Spleen (tissue), 11 donors: ENCODE data around the gene NEDD4L. TPM values are rescaled to one million over a fixed set of nuclear protein-coding genes. Genes with fewer than 3 reads are reported as not detected.

Source experiments
- DNase-seq: peaks from one replicate; pipeline ENCODE4 v3.0.0-alpha.2; 2020
- H3K27ac ChIP-seq, 8 donors: fragments of 200-600 bp; sonication (generic) in 7 of 8; 1 replicate in 4 of 8; 2 replicates in 4 of 8; pipeline versions ENCODE4 v1.5.0 to v1.8.0; 2016 to 2021; ENCODE audit warnings: inconsistent platforms in 4 of 8, mild to moderate bottlenecking in 4 of 8, moderate library complexity in 1 of 8
- H3K27me3 ChIP-seq, 7 donors: fragments of 200-600 bp; sonication (generic) in 6 of 7; replicated peaks in 1 of 7; 1 replicate in 4 of 7; 2 replicates in 3 of 7; pipeline versions ENCODE4 v1.5.0 to v1.8.0; 2016 to 2021; ENCODE audit warnings: inconsistent platforms in 3 of 7, mild to moderate bottlenecking in 1 of 7
- H3K36me3 ChIP-seq, 6 donors: fragments of 200-600 bp; sonication (generic) in 5 of 6; 1 replicate in 4 of 6; 2 replicates in 2 of 6; pipeline versions ENCODE4 v1.5.0 to v1.8.0; 2016 to 2021; ENCODE audit warnings: inconsistent platforms in 2 of 6
- H3K4me1 ChIP-seq, 6 donors: fragments of 200-600 bp; sonication (generic) in 5 of 6; 1 replicate in 3 of 6; 2 replicates in 3 of 6; pipeline versions ENCODE4 v1.5.0 to v1.8.0; 2016 to 2021; ENCODE audit warnings: inconsistent platforms in 3 of 6
- H3K4me3 ChIP-seq, 8 donors: fragments of 200-600 bp; sonication (generic) in 7 of 8; 1 replicate in 4 of 8; 2 replicates in 4 of 8; pipeline versions ENCODE4 v1.5.0 to v1.8.0; 2016 to 2021; ENCODE audit warnings: inconsistent platforms in 4 of 8, mild to moderate bottlenecking in 4 of 8, moderate library complexity in 2 of 8
- H3K9me3 ChIP-seq, 8 donors: fragments of 200-600 bp; sonication (generic) in 7 of 8; 1 replicate in 4 of 8; 2 replicates in 4 of 8; pipeline versions ENCODE4 v1.5.0 to v1.8.0; 2016 to 2021; ENCODE audit warnings: inconsistent platforms in 4 of 8
- CTCF ChIP-seq, 11 experiments: fragments of 200-600 bp in 7 of 11; fragments of 450-650 bp in 4 of 11; sonication (generic) in 4 of 11; IDR thresholded peaks in 8 of 11; conservative IDR thresholded peaks in 3 of 11; 1 replicate in 7 of 11; 2 replicates in 4 of 11; pipeline versions ENCODE4 v1.4.0 to v1.8.0; 2016 to 2021; ENCODE audit warnings: antibody characterized with exemption in 11 of 11, inconsistent platforms in 4 of 11, mild to moderate bottlenecking in 1 of 11
- POLR2A ChIP-seq, 3 donors: fragments of 450-650 bp; IDR thresholded peaks; one replicate each; pipeline ENCODE4 v1.5.1; 2017; ENCODE audit warnings: antibody characterized with exemption in 3 of 3, mild to moderate bottlenecking in 1 of 3
- POLR2AphosphoS5 ChIP-seq, 3 donors: sonication (generic); formaldehyde crosslinking; IDR thresholded peaks; one replicate each; pipeline ENCODE4 v1.5.1; 2017; ENCODE audit warnings: antibody characterized with exemption in 3 of 3
- WGBS, 5 donors: extraction: QIAGEN DNeasy Blood & Tissue Kit in 3 of 5; methylation state at CpG; one replicate each; pipeline versions ENCODE4 v1.1.5 to v1.1.7; 2013 to 2018; 5-methylcytosine and 5-hydroxymethylcytosine counted together
- intact Hi-C: fragments of 100-400 bp; cut with DNase I; formaldehyde crosslinking; loops from one replicate; pipeline ENCODE4 v1.15.0; 2023; ENCODE audit warnings: low total_unique reads
- polyA plus RNA-seq, 3 donors: library from polyadenylated mRNA; stranded (reverse); fragments of 200-250 nt; gene quantifications; one replicate each; pipeline ENCODE4 v1.2.1, GENCODE V29; 2013
- total RNA-seq, 7 donors: library from RNA; depleted of rRNA in 3 of 7; stranded (reverse); fragments of >200 nt in 3 of 7; fragmentation: NEBNext Ultra II Directional in 4 of 7; extraction: Animal tissue kit (Norgen Biotek cat#: 25700) in 4 of 7; gene quantifications; one replicate each; pipeline versions ENCODE4 v1.1.0 to v1.2.1, GENCODE V29; 2016 to 2021
- donor health status: healthy with polysubstance abuse.
- donor health status: DM: no; HTN: no; CAD: no; lungs with moderate emphysema.
- donor health status: DM: no; HTN: no; CAD: no.
- donor health status: Bipolar disorder and iron deficiency.
- donor health status: healthy.
- donor health status: DM: no; HTN: no; CAD: no.
- donor health status: DM: yes; HTN: yes; CAD: no.

NEDD4L gene
- total and polyA plus RNA-seq, 10 donors, result 8.7 to 26.9 (median 18.3) TPM

DNA sequence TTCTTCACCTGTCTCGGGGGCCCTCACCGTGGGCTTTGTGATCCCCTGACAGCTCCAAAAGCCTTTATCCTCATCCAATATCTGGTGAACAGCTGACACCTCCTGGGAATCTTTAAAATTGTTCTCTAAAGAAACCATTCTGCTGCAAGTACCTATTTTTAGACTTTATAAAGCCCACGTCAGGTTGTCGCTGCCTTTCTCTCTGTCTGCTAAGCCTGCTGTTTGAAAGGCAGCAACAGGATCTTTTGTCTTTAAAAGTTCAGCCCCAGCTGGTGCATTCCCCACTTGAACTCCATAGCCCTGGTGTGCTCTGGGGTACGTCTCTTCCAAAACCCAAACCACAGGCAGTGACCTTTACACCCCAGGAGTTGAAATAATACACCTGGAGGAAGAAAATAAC lies 145.0 kb downstream of the NEDD4L start:
- intact Hi-C loops, result no loop called here
- 90 to 93% (median 92%) methylated on average over 5 of the region's 5 CpGs for WGBS, 5 donors
- Histone ChIP-seq H3K36me3 (no peaks in the 10 kb centered on the region), H3K4me1 (no peaks in the 10 kb centered on the region), H3K27ac (no peak overlapping the region), H3K9me3 (no peaks in the 10 kb centered on the region), H3K4me3 (no peak overlapping the region), H3K27me3 (no peaks in the 10 kb centered on the region)
- DNase-seq, result no peak
- TF ChIP-seq CTCF (IDR thresholded peaks at IDR 0.05 in 8 of 11, conservative IDR thresholded peaks at IDR 0.05 in 3 of 11), result no peak

DNA sequence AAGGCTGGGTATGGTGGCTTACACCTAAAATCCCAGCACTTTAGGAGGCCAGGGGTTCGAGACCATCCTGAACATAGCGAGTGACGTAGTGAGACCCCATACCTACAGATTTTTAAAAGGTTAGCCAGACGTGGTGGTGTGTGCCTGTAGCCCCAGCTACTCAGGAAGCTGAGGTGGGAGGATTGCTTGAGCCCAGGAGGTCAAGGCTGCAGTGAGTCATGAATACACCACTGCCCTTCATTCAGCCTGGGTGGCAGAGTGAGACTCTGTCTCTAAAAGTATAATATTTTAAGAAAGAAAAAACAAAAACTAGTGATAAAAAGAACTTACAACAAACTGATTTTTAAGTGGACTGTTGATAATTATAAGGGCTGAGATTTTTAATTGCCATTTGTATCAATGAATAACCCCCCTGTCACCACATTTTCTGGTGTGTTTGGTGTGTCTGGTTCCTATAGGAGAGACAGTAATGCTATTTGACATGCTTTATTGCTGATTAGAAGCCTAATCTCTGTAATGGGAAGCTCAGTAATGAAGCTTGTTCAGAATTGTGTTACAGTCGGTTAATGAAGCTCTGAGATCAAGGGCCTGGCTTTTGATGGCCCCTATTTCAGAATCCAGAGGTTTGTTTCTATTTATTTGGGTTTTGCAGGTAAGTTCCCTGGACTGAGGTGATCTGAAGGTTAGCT lies 147.0 kb downstream of the NEDD4L start:
- no peak overlapping the region for H3K27ac ChIP-seq

DNA sequence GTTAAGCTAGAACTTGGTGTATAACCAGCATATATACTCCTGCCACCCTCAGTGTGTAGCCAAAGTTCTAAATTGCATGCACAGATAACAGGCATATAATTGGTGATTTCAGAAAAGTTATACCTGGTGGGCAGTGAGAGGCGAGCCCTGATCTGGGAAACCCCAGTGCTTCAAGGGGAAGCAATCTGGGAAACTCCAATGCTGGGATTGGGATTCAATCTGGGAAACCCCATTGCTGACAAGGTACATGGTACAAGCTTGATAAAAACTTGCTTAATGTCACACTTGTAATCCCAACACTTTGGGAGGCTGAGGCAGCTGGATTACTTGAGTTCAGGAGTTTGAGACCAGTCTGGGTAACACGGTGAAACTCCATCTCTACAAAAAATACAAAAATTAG lies 147.6 kb downstream of the NEDD4L start:
- Histone ChIP-seq H3K4me1 (peaks cover 4 to 16% (median 12%) of the 10 kb centered on the region in 6 donors), H3K4me3 (no peak overlapping the region), H3K36me3 (no peaks in the 10 kb centered on the region), H3K27ac (no peak overlapping the region), H3K27me3 (peaks cover 0 to 7% (median 5%) of the 10 kb centered on the region in 7 donors), H3K9me3 (no peaks in the 10 kb centered on the region)
- intact Hi-C loops, result no loop called here
- TF ChIP-seq POLR2A (IDR thresholded peaks at IDR 0.05) (no peak), POLR2AphosphoS5 (IDR thresholded peaks at IDR 0.05) (no peak)
- WGBS, 5 donors, result 87 to 96% (median 93%) methylated on average over 2 of the region's 2 CpGs
- DNase-seq, result no peak

More for the DNA sequence above, 147.0 kb downstream of the NEDD4L start:
- H3K4me3 ChIP-seq, result no peak overlapping the region
- no peaks in the 10 kb centered on the region for H3K9me3 ChIP-seq
- WGBS, 5 donors, result 81 to 85% (median 83%) methylated on average over 5 of the region's 5 CpGs
- H3K27me3 ChIP-seq, result peaks cover 0 to 7% (median 5%) of the 10 kb centered on the region in 7 donors
- no peak for DNase-seq
- intact Hi-C loops, result no loop called here
- H3K4me1 ChIP-seq, result peaks cover 4 to 15% (median 12%) of the 10 kb centered on the region in 6 donors
- H3K36me3 ChIP-seq, result no peaks in the 10 kb centered on the region
- no peak for TF ChIP-seq POLR2A (IDR thresholded peaks at IDR 0.05)
- no peak for TF ChIP-seq POLR2AphosphoS5 (IDR thresholded peaks at IDR 0.05)
- no peak for TF ChIP-seq CTCF (IDR thresholded peaks at IDR 0.05 in 8 of 11, conservative IDR thresholded peaks at IDR 0.05 in 3 of 11)

- DNase-seq, result no peak
- TF ChIP-seq POLR2A (IDR thresholded peaks at IDR 0.05) (no peak), CTCF (IDR thresholded peaks at IDR 0.05 in 8 of 11, conservative IDR thresholded peaks at IDR 0.05 in 3 of 11) (no peak), POLR2AphosphoS5 (IDR thresholded peaks at IDR 0.05) (no peak)
- Histone ChIP-seq H3K27ac (no peak overlapping the region), H3K4me3 (no peak overlapping the region), H3K27me3 (peaks cover 0 to 7% (median 5%) of the 10 kb centered on the region in 7 donors), H3K4me1 (peaks cover 4 to 16% (median 12%) of the 10 kb centered on the region in 6 donors), H3K9me3 (no peaks in the 10 kb centered on the region), H3K36me3 (no peaks in the 10 kb centered on the region)
- intact Hi-C loops, result no loop called here
- WGBS, 5 donors, result 83 to 96% (median 93%) methylated on average over 4 of the region's 4 CpGs
Measured at GRCh38 chr18:58192519-58192918, 148.5 kb downstream of the NEDD4L start.
